Measurements from ENCODE around the gene TSPAN16.

DNA sequence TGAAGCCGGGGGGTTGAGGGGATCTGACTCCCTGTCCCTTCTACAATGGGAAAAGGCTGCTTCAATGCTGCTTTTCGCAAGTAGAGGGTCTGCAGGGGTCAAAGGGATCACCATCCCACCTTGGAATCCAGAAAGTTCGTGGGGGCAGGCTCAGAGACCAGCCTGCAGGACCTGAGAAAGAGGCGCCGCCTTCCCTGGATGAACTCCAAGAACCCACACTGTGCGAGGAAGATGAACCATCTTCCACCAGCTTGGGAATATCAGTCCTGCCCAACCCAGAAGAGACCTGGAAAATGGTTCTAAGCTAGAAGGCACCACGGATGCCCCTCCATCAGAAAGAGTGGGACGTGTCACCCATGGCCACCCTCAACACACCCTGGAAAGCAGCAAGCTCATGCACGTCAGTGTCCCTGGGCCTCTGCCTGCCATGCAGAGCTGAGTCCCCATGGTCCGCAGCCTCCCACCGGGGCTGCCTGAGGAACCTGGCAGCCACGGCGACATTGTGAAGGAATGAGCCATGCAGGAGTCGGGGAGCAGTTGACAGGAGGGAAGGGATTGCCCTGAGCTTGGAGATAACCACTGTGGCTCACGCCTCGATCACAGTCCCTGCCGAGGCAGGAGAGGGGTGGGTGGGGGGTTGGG, 28.9 kb downstream of the TSPAN16 start:
- TF ChIP-seq CTCF (IDR thresholded peaks at IDR 0.05) (no peak), POLR2A (IDR thresholded peaks at IDR 0.05) (no peak)
